NCI-H2196 treated with DMSO at 0.1 percent for 48 hours (cell line): Measurements from ENCODE around the gene TSPAN32.
A peak's percentile ranks its signal among the peaks of the same experiment; 100 is the strongest.
"Not testable (repeated sequence)": the region's sequence is repeated elsewhere in the genome, so short reads cannot be mapped to it uniquely, and the experiment has no call there.

ENCODE experiments used
- DNase-seq: peaks from one replicate; lab custom pipeline; 2025; ENCODE audit not compliant: unreplicated experiment; lab: John Stamatoyannopoulos, UW

The TSPAN32 gene

GRCh38 chr11:2280208-2280607 is 21.6 kb upstream of the TSPAN32 start:
- DNase-seq: no peak

GRCh38 chr11:2286350-2286749 is 15.5 kb upstream of the TSPAN32 start:
- not testable (repeated sequence) for DNase-seq

- no peak for DNase-seq
These were observed 14.7 kb upstream of the TSPAN32 start for GRCh38 chr11:2287091-2287490.

GRCh38 chr11:2289350-2289749 is 12.5 kb upstream of the TSPAN32 start:
- no peak for DNase-seq

- DNase-seq: no peak
These were observed 12.0 kb upstream of the TSPAN32 start for GRCh38 chr11:2289859-2290258.

GRCh38 chr11:2290351-2290841 is 11.4 kb upstream of the TSPAN32 start:
- peak; percentile 7 for DNase-seq

- DNase-seq: no peak
These were observed 8.3 kb upstream of the TSPAN32 start for GRCh38 chr11:2293531-2293971.

GRCh38 chr11:2293984-2294925 is 7.6 kb upstream of the TSPAN32 start:
- no peak for DNase-seq

GRCh38 chr11:2294926-2295290 is 6.9 kb upstream of the TSPAN32 start:
- no peak for DNase-seq

- DNase-seq: no peak
These were observed 5.6 kb upstream of the TSPAN32 start for GRCh38 chr11:2295971-2296912.

- DNase-seq: no peak
These were observed 4.7 kb upstream of the TSPAN32 start for GRCh38 chr11:2296913-2297622.

- no peak for DNase-seq
These were observed 4.2 kb upstream of the TSPAN32 start for GRCh38 chr11:2297623-2298030.

- DNase-seq: no peak
These were observed 3.5 kb upstream of the TSPAN32 start for GRCh38 chr11:2298131-2298794.

GRCh38 chr11:2298795-2299761 is 2.7 kb upstream of the TSPAN32 start:
- DNase-seq: peak; percentile 39

GRCh38 chr11:2299773-2300172 is 2.0 kb upstream of the TSPAN32 start:
- no peak for DNase-seq

GRCh38 chr11:2300290-2300935 is 1.4 kb upstream of the TSPAN32 start:
- DNase-seq: no peak

- no peak for DNase-seq
These were observed 730 bp upstream of the TSPAN32 start for GRCh38 chr11:2300936-2301630.

GRCh38 chr11:2302306-2302895 is 588 bp downstream of the TSPAN32 start:
- no peak for DNase-seq
